HEK293 (cell line): Measurements from ENCODE around the gene F11.
A peak's percentile ranks its signal among the peaks of the same experiment; 100 is the strongest.

Experiments used
- GLIS1 ChIP-seq: fragments of 450-650 bp; formaldehyde crosslinking; IDR thresholded peaks from 2 replicates; pipeline ENCODE4 v1.5.1; 2016; ENCODE audit warnings: missing biosample characterization, missing genetic modification characterization
- KLF7 ChIP-seq: fragments of 450-650 bp; formaldehyde crosslinking; IDR thresholded peaks from 2 replicates; pipeline ENCODE4 v1.5.1; 2016; ENCODE audit warnings: missing biosample characterization, missing genetic modification characterization, borderline replicate concordance
- KLF9 ChIP-seq: fragments of 450-650 bp; formaldehyde crosslinking; IDR thresholded peaks from 2 replicates; pipeline ENCODE4 v1.5.1; 2016; ENCODE audit warnings: missing biosample characterization, missing genetic modification characterization, low read depth
- REPIN1 ChIP-seq: fragments of 450-650 bp; formaldehyde crosslinking; IDR thresholded peaks from 2 replicates; pipeline ENCODE4 v1.5.1; 2017; ENCODE audit warnings: missing biosample characterization, missing genetic modification characterization, low read depth
- SETDB1 ChIP-seq: IDR thresholded peaks from one replicate; pipeline ENCODE4 v1.6.1; 2017; ENCODE audit warnings: mild to moderate bottlenecking, low read length, moderate library complexity, mixed read lengths; ENCODE audit not compliant: insufficient read length
- SP3 ChIP-seq: fragments of 450-650 bp; formaldehyde crosslinking; IDR thresholded peaks from 2 replicates; pipeline ENCODE4 v1.5.1; 2016; ENCODE audit warnings: missing biosample characterization, missing genetic modification characterization
- ZBTB17 ChIP-seq: fragments of 450-650 bp; formaldehyde crosslinking; IDR thresholded peaks from 2 replicates; pipeline ENCODE4 v1.5.1; 2016; ENCODE audit warnings: missing biosample characterization, missing genetic modification characterization
- ZBTB48 ChIP-seq: fragments of 450-650 bp; formaldehyde crosslinking; IDR thresholded peaks from 2 replicates; pipeline ENCODE4 v1.5.1; 2016; ENCODE audit warnings: missing biosample characterization, missing genetic modification characterization
- ZFP41 ChIP-seq: fragments of 450-650 bp; formaldehyde crosslinking; IDR thresholded peaks from 2 replicates; pipeline ENCODE4 v1.5.1; 2016; ENCODE audit warnings: missing biosample characterization, missing genetic modification characterization, borderline replicate concordance
- ZNF138 ChIP-seq: fragments of 450-650 bp; formaldehyde crosslinking; IDR thresholded peaks from 2 replicates; pipeline ENCODE4 v1.5.1; 2016; ENCODE audit warnings: missing biosample characterization, missing genetic modification characterization, borderline replicate concordance
- ZNF324 ChIP-seq: fragments of 450-650 bp; formaldehyde crosslinking; IDR thresholded peaks from 2 replicates; pipeline ENCODE4 v1.5.1; 2016; ENCODE audit warnings: missing biosample characterization, missing genetic modification characterization
- ZNF426 ChIP-seq: fragments of 450-650 bp; formaldehyde crosslinking; IDR thresholded peaks from 2 replicates; pipeline ENCODE4 v1.5.1; 2017; ENCODE audit warnings: missing biosample characterization, missing genetic modification characterization, mild to moderate bottlenecking, inconsistent platforms, moderate library complexity
- ZNF433 ChIP-seq: fragments of 450-650 bp; formaldehyde crosslinking; IDR thresholded peaks from 2 replicates; pipeline ENCODE4 v1.5.1; 2016; ENCODE audit warnings: missing biosample characterization, missing genetic modification characterization, low read depth
- ZNF48 ChIP-seq: fragments of 450-650 bp; formaldehyde crosslinking; IDR thresholded peaks from 2 replicates; pipeline ENCODE4 v1.5.1; 2016; ENCODE audit warnings: missing biosample characterization, missing genetic modification characterization
- ZNF571 ChIP-seq: fragments of 450-650 bp; formaldehyde crosslinking; IDR thresholded peaks from 2 replicates; pipeline ENCODE4 v1.5.0; 2017; ENCODE audit warnings: missing biosample characterization, missing genetic modification characterization
- ZNF677 ChIP-seq: fragments of 450-650 bp; IDR thresholded peaks from 2 replicates; pipeline ENCODE4 v1.5.0; 2018; ENCODE audit warnings: missing biosample characterization, mild to moderate bottlenecking, missing genetic modification characterization, moderate library complexity
- ZNF792 ChIP-seq: fragments of 450-650 bp; formaldehyde crosslinking; IDR thresholded peaks from 2 replicates; pipeline ENCODE4 v1.5.1; 2016; ENCODE audit warnings: missing biosample characterization, missing genetic modification characterization
- ZNF843 ChIP-seq: fragments of 450-650 bp; formaldehyde crosslinking; IDR thresholded peaks from 2 replicates; pipeline ENCODE4 v1.5.1; 2016; ENCODE audit warnings: missing biosample characterization, missing genetic modification characterization
- TF ChIP-seq, protein P1 (sequence below): fragments of 450-650 bp; formaldehyde crosslinking; IDR thresholded peaks from 2 replicates; pipeline ENCODE4 v1.5.1; 2016; ENCODE audit warnings: missing biosample characterization, missing genetic modification characterization
- TF ChIP-seq, protein P2 (sequence below): fragments of 450-650 bp; formaldehyde crosslinking; IDR thresholded peaks from 2 replicates; pipeline ENCODE4 v1.5.1; 2016; ENCODE audit warnings: missing biosample characterization, missing genetic modification characterization, borderline replicate concordance
- TF ChIP-seq, protein P3 (sequence below): fragments of 450-650 bp; formaldehyde crosslinking; IDR thresholded peaks from 2 replicates; pipeline ENCODE4 v1.5.1; 2016; ENCODE audit warnings: missing biosample characterization, missing genetic modification characterization, borderline replicate concordance
- TF ChIP-seq, protein P4 (sequence below): fragments of 450-650 bp; formaldehyde crosslinking; IDR thresholded peaks from 2 replicates; pipeline ENCODE4 v1.5.1; 2016; ENCODE audit warnings: missing biosample characterization, missing genetic modification characterization
- TF ChIP-seq, protein P5 (sequence below): fragments of 450-650 bp; formaldehyde crosslinking; IDR thresholded peaks from 2 replicates; pipeline ENCODE4 v1.5.1; 2017; ENCODE audit warnings: missing biosample characterization, missing genetic modification characterization
- TF ChIP-seq, protein P6 (sequence below): fragments of 450-650 bp; formaldehyde crosslinking; IDR thresholded peaks from 2 replicates; pipeline ENCODE4 v1.5.1; 2016; ENCODE audit warnings: missing biosample characterization, missing genetic modification characterization

The F11 gene

DNA sequence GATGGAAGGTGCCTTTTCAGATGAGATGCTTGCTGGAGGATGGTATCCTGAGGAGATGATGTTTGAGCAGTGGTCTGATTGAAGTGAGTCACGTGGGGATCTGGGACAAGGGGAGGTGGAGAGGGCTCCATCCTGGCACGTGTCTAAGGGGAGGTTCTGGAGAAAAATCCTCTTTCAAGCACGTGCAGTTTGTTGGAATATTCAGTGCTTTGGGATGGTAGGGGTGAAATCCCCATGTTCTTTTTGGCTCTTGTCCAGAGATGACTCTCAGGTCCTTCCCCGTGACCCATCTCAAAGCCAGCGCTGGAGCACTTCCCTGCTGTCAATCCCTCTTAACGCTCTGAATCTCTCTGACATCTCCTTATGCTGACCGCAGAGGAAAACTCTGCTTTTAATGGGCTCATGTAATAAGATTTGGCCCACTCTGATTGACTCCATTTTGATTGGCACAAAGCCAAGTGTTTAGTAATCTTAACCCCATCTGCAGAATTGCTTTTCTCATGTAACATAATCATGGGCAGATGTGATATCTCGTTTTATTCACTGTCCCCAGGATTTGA lies 49.4 kb upstream of the F11 start (continued):
- TF ChIP-seq, protein P1, sequence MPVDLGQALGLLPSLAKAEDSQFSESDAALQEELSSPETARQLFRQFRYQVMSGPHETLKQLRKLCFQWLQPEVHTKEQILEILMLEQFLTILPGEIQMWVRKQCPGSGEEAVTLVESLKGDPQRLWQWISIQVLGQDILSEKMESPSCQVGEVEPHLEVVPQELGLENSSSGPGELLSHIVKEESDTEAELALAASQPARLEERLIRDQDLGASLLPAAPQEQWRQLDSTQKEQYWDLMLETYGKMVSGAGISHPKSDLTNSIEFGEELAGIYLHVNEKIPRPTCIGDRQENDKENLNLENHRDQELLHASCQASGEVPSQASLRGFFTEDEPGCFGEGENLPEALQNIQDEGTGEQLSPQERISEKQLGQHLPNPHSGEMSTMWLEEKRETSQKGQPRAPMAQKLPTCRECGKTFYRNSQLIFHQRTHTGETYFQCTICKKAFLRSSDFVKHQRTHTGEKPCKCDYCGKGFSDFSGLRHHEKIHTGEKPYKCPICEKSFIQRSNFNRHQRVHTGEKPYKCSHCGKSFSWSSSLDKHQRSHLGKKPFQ = no peak
- peak; percentile 63; the same call in 1 of the 2 replicates for TF ChIP-seq ZNF324 (tag by site-specific recombination)
- TF ChIP-seq, protein P2, sequence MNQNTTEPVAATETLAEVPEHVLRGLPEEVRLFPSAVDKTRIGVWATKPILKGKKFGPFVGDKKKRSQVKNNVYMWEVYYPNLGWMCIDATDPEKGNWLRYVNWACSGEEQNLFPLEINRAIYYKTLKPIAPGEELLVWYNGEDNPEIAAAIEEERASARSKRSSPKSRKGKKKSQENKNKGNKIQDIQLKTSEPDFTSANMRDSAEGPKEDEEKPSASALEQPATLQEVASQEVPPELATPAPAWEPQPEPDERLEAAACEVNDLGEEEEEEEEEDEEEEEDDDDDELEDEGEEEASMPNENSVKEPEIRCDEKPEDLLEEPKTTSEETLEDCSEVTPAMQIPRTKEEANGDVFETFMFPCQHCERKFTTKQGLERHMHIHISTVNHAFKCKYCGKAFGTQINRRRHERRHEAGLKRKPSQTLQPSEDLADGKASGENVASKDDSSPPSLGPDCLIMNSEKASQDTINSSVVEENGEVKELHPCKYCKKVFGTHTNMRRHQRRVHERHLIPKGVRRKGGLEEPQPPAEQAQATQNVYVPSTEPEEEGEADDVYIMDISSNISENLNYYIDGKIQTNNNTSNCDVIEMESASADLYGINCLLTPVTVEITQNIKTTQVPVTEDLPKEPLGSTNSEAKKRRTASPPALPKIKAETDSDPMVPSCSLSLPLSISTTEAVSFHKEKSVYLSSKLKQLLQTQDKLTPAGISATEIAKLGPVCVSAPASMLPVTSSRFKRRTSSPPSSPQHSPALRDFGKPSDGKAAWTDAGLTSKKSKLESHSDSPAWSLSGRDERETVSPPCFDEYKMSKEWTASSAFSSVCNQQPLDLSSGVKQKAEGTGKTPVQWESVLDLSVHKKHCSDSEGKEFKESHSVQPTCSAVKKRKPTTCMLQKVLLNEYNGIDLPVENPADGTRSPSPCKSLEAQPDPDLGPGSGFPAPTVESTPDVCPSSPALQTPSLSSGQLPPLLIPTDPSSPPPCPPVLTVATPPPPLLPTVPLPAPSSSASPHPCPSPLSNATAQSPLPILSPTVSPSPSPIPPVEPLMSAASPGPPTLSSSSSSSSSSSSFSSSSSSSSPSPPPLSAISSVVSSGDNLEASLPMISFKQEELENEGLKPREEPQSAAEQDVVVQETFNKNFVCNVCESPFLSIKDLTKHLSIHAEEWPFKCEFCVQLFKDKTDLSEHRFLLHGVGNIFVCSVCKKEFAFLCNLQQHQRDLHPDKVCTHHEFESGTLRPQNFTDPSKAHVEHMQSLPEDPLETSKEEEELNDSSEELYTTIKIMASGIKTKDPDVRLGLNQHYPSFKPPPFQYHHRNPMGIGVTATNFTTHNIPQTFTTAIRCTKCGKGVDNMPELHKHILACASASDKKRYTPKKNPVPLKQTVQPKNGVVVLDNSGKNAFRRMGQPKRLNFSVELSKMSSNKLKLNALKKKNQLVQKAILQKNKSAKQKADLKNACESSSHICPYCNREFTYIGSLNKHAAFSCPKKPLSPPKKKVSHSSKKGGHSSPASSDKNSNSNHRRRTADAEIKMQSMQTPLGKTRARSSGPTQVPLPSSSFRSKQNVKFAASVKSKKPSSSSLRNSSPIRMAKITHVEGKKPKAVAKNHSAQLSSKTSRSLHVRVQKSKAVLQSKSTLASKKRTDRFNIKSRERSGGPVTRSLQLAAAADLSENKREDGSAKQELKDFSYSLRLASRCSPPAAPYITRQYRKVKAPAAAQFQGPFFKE = no peak
- peak; percentile 82 for TF ChIP-seq ZBTB17 (tag by site-specific recombination)
- TF ChIP-seq ZNF792 = no peak
- TF ChIP-seq SP3 (tag by site-specific recombination) = no peak
- TF ChIP-seq ZBTB48 (tag by site-specific recombination) = 0 out of 2 replicates have a peak, but pooled peaks have one; percentile 25
- TF ChIP-seq ZNF433 (tag by site-specific recombination) = no peak
- TF ChIP-seq, protein P3, sequence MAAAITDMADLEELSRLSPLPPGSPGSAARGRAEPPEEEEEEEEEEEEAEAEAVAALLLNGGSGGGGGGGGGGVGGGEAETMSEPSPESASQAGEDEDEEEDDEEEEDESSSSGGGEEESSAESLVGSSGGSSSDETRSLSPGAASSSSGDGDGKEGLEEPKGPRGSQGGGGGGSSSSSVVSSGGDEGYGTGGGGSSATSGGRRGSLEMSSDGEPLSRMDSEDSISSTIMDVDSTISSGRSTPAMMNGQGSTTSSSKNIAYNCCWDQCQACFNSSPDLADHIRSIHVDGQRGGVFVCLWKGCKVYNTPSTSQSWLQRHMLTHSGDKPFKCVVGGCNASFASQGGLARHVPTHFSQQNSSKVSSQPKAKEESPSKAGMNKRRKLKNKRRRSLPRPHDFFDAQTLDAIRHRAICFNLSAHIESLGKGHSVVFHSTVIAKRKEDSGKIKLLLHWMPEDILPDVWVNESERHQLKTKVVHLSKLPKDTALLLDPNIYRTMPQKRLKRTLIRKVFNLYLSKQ = no peak
- TF ChIP-seq, protein P4, sequence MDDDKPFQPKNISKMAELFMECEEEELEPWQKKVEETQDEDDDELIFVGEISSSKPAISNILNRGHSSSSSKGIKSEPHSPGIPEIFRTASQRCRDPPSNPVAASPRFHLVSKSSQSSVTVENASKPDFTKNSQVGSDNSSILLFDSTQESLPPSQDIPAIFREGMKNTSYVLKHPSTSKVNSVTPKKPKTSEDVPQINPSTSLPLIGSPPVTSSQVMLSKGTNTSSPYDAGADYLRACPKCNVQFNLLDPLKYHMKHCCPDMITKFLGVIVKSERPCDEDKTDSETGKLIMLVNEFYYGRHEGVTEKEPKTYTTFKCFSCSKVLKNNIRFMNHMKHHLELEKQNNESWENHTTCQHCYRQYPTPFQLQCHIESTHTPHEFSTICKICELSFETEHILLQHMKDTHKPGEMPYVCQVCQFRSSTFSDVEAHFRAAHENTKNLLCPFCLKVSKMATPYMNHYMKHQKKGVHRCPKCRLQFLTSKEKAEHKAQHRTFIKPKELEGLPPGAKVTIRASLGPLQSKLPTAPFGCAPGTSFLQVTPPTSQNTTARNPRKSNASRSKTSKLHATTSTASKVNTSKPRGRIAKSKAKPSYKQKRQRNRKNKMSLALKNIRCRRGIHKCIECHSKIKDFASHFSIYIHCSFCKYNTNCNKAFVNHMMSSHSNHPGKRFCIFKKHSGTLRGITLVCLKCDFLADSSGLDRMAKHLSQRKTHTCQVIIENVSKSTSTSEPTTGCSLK (tag by site-specific recombination) = no peak
- TF ChIP-seq REPIN1 = no peak
- no peak for TF ChIP-seq ZNF48 (tag by site-specific recombination)
- no peak for TF ChIP-seq SETDB1
- TF ChIP-seq GLIS1 = no peak
- TF ChIP-seq, protein P5, sequence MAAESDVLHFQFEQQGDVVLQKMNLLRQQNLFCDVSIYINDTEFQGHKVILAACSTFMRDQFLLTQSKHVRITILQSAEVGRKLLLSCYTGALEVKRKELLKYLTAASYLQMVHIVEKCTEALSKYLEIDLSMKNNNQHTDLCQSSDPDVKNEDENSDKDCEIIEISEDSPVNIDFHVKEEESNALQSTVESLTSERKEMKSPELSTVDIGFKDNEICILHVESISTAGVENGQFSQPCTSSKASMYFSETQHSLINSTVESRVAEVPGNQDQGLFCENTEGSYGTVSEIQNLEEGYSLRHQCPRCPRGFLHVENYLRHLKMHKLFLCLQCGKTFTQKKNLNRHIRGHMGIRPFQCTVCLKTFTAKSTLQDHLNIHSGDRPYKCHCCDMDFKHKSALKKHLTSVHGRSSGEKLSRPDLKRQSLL (tag by site-specific recombination) = 0 out of 2 replicates have a peak, but pooled peaks have one; percentile 39
- peak; percentile 79; the same call in 1 of the 2 replicates for TF ChIP-seq ZNF843 (tag by site-specific recombination)
- TF ChIP-seq KLF7 = no peak
- no peak for TF ChIP-seq ZNF426 (tag by site-specific recombination)
- TF ChIP-seq ZNF138 (tag by site-specific recombination) = no peak
- TF ChIP-seq, protein P6, sequence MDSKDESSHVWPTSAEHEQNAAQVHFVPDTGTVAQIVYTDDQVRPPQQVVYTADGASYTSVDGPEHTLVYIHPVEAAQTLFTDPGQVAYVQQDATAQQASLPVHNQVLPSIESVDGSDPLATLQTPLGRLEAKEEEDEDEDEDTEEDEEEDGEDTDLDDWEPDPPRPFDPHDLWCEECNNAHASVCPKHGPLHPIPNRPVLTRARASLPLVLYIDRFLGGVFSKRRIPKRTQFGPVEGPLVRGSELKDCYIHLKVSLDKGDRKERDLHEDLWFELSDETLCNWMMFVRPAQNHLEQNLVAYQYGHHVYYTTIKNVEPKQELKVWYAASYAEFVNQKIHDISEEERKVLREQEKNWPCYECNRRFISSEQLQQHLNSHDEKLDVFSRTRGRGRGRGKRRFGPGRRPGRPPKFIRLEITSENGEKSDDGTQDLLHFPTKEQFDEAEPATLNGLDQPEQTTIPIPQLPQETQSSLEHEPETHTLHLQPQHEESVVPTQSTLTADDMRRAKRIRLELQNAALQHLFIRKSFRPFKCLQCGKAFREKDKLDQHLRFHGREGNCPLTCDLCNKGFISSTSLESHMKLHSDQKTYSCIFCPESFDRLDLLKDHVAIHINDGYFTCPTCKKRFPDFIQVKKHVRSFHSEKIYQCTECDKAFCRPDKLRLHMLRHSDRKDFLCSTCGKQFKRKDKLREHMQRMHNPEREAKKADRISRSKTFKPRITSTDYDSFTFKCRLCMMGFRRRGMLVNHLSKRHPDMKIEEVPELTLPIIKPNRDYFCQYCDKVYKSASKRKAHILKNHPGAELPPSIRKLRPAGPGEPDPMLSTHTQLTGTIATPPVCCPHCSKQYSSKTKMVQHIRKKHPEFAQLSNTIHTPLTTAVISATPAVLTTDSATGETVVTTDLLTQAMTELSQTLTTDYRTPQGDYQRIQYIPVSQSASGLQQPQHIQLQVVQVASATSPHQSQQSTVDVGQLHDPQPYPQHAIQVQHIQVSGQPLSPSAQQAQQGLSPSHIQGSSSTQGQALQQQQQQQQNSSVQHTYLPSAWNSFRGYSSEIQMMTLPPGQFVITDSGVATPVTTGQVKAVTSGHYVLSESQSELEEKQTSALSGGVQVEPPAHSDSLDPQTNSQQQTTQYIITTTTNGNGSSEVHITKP (tag by site-specific recombination) = peak; percentile 84
- no peak for TF ChIP-seq ZFP41 (tag by site-specific recombination)
- peak; percentile 40; the same call in 1 of the 2 replicates for TF ChIP-seq ZNF677 (tag by site-specific recombination)
- TF ChIP-seq KLF9 (tag by site-specific recombination) = no peak
- TF ChIP-seq ZNF571 = no peak
